ENCODE results near the gene SORCS2. TPM values are rescaled to one million over a fixed set of nuclear protein-coding genes. Genes with fewer than 3 reads are reported as not detected.

Gene SORCS2
- total RNA-seq, 1 donor from 2014 or later: 7.2 TPM

DNA sequence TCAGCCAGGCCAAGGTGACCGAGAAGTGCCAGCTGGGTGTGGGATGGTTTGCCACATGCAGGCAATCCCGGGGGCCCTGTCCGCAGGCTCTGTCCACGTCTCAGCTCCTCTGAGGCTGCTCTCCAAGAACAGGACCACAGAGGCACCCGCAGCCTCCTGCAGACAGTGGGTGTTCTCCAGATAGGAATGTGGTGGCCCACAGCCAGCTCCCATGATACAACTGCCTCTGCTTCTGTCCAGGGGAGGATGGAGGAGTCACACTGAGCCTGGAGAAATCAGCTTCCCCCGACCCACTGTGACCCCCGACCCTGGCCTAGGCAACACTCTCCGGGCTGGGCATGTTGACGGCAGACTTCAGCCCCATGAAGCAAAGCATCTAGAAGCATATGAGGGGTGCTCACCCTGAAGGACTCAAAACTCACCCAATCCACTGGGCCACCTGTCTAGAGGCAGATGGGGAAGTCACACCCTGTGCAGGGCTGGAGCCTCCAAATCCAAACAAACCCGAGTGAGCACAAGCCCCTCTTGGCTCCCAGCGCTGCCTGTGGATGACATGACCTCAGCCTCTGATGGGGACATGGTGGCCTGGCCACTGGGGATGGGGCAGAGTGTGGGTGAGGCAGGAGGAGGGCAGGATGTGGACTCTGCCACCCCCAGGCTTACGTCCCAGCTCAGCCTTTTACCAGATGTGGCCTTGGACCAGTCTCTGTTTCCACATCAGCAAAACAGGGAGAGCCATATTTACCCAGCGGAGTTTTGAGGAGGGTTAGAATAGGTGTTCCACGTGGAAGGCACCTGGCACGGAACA, 140.1 kb downstream of the SORCS2 start:
- H3K36me3 ChIP-seq: no peaks in the 10 kb centered on the region
- H3K27ac ChIP-seq: no peak overlapping the region
- TF ChIP-seq, protein P1, sequence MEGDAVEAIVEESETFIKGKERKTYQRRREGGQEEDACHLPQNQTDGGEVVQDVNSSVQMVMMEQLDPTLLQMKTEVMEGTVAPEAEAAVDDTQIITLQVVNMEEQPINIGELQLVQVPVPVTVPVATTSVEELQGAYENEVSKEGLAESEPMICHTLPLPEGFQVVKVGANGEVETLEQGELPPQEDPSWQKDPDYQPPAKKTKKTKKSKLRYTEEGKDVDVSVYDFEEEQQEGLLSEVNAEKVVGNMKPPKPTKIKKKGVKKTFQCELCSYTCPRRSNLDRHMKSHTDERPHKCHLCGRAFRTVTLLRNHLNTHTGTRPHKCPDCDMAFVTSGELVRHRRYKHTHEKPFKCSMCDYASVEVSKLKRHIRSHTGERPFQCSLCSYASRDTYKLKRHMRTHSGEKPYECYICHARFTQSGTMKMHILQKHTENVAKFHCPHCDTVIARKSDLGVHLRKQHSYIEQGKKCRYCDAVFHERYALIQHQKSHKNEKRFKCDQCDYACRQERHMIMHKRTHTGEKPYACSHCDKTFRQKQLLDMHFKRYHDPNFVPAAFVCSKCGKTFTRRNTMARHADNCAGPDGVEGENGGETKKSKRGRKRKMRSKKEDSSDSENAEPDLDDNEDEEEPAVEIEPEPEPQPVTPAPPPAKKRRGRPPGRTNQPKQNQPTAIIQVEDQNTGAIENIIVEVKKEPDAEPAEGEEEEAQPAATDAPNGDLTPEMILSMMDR (IDR thresholded peaks at IDR 0.05): no peak
- intact Hi-C loops (cut with DNase I): no loop called here
- H3K4me1 ChIP-seq: peaks cover 12% of the 10 kb centered on the region
- H3K9me3 ChIP-seq: no peaks in the 10 kb centered on the region
- H3K4me3 ChIP-seq: no peak overlapping the region
- DNase-seq (no peak), ATAC-seq (no peak)
- no peaks in the 10 kb centered on the region for H3K27me3 ChIP-seq

DNA sequence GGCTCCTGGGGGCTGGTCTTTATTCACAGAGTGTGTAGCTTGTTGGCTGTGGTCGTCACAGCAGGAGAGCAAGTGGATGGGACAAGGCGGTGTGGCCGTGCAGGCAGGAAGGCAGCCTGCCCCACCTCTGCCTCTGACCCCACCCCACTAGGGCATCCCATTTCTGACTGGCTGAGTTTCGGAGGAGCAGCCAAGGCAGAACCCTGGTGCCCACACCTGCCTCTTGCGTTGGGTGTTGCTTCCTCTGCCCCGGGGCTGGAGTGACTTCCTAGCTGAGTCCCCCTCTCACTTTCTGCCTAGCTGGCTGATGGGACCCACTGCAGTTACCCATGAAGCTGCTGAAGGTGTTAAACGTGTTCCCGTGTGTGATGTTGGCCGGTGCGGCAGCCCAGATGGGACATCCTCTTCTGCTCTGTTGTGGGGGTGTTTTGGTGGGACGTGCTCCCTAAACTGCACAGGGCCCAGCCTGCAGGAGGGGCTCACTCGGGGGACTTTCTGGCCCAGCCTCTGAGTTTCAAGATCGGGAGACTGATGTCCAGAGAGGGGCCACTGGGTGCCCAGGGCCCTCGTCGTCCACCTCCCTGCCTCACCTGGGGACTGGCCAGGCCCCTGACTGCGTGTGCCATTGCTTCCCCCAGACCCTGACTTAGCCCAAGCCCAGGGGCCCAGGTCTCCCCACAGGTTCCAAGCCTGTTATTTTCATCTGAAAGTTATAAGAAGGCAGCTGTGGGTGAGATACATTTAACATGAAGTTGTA, 140.9 kb downstream of the SORCS2 start:
- TF ChIP-seq, protein P1 (IDR thresholded peaks at IDR 0.05): no peak
- H3K27me3 ChIP-seq: no peaks in the 10 kb centered on the region
- DNase-seq (no peak), ATAC-seq (no peak)
- no peak overlapping the region for H3K4me3 ChIP-seq
- H3K36me3 ChIP-seq: no peaks in the 10 kb centered on the region
- no peaks in the 10 kb centered on the region for H3K9me3 ChIP-seq
- intact Hi-C loops (cut with DNase I): no loop called here
- no peak overlapping the region for H3K27ac ChIP-seq
- peaks cover 12% of the 10 kb centered on the region for H3K4me1 ChIP-seq

DNA sequence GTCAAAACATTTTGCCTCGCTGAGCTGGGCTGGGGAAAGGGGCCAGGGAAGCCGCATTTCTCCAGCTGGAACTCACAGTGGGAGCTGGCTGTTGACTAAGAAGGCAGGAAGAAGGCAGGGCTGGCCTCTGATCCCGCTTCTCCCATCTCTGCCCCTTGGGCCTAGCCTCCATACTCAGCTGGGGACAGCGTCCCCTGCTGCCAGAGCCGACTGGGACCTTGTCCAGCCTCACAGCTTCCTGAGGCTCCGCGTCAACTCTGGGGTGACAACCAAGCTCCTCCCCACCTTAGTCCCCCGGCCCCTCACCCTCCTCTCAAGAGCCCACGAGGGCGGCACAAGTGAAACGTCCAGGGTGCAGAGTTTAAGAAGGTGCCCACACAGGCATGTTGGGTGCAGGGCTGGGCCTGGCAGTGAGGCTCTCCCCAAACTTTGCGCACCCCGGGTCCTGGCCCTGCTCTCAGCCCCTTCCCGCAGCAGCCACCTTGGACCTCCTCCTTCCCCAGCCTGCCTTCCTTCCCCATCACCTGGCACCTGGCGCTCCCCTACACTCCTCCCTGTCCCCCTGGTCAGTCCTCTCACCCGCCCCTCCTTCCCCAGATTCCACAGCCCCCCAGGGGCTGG, 141.6 kb downstream of the SORCS2 start:
- Histone ChIP-seq H3K4me3 (no peak overlapping the region), H3K27ac (no peak overlapping the region), H3K4me1 (peaks cover 11% of the 10 kb centered on the region), H3K27me3 (no peaks in the 10 kb centered on the region), H3K9me3 (no peaks in the 10 kb centered on the region), H3K36me3 (no peaks in the 10 kb centered on the region)
- ATAC-seq (no peak), DNase-seq (no peak)
- TF ChIP-seq, protein P1 (IDR thresholded peaks at IDR 0.05): no peak
- intact Hi-C loops (cut with DNase I): no loop called here

- H3K9me3 ChIP-seq: no peaks in the 10 kb centered on the region
- intact Hi-C loops (cut with DNase I): no loop called here
- no peak overlapping the region for H3K4me3 ChIP-seq
- H3K27me3 ChIP-seq: no peaks in the 10 kb centered on the region
- H3K36me3 ChIP-seq: no peaks in the 10 kb centered on the region
- TF ChIP-seq, protein P1 (IDR thresholded peaks at IDR 0.05): no peak
- no peak overlapping the region for H3K27ac ChIP-seq
- H3K4me1 ChIP-seq: peaks cover 6% of the 10 kb centered on the region
- ATAC-seq: no peak
- DNase-seq: peak; percentile 48
These were observed 142.4 kb downstream of the SORCS2 start for GRCh38 chr4:7334521-7335275.

GRCh38 chr4:7335344-7336066, 143.2 kb downstream of the SORCS2 start:
- intact Hi-C loops (cut with DNase I): no loop called here
- Histone ChIP-seq H3K27me3 (no peaks in the 10 kb centered on the region), H3K27ac (no peak overlapping the region), H3K4me1 (peaks cover 6% of the 10 kb centered on the region), H3K4me3 (no peak overlapping the region), H3K36me3 (no peaks in the 10 kb centered on the region), H3K9me3 (no peaks in the 10 kb centered on the region)
- TF ChIP-seq, protein P1 (IDR thresholded peaks at IDR 0.05): peak; percentile 68
- ATAC-seq (peak; percentile 89), DNase-seq (peak; percentile 93)
